Measurements from ENCODE around the gene PABPN1. TPM values are rescaled to one million over a fixed set of nuclear protein-coding genes. Genes with fewer than 3 reads are reported as not detected.
A peak's percentile ranks its signal among the peaks of the same experiment; 100 is the strongest.

The PABPN1 gene
- polyA plus RNA-seq, 1 donor from 2014 or later = 431 TPM

GRCh38 chr14:23349156-23349845, 28.0 kb downstream of the PABPN1 start:
- Histone ChIP-seq H4K20me1 (ENCODE audit: insufficient read depth) (no peaks in the 10 kb centered on the region), H3F3A (ENCODE audit: insufficient read depth, low read length, poor library complexity, severe bottlenecking) (no peaks in the 10 kb centered on the region), H3K4me2 (ENCODE audit: low read length) (no peak overlapping the region), H3K79me2 (replicated peaks; ENCODE audit: insufficient read depth, low read length) (no peaks in the 10 kb centered on the region), H3K4me3 (ENCODE audit: low read length) (no peak overlapping the region), H3K27ac (ENCODE audit: low read length) (no peak overlapping the region), H3K36me3 (ENCODE audit: insufficient read depth, low read length) (no peaks in the 10 kb centered on the region), H3K27me3 (ENCODE audit: insufficient read depth, low read depth, low read length) (no peaks in the 10 kb centered on the region), H3K9ac (ENCODE audit: low read length) (no peak overlapping the region), H3K9me2 (ENCODE audit: insufficient read depth, low read length) (no peaks in the 10 kb centered on the region), H3K9me3 (ENCODE audit: low read length) (no peaks in the 10 kb centered on the region), H2AFZ (ENCODE audit: low read depth, low read length) (no peak overlapping the region)
- TF ChIP-seq MXI1 (conservative IDR thresholded peaks at IDR 0.05; ENCODE audit: poor library complexity, severe bottlenecking) (no peak), SMC3 (conservative IDR thresholded peaks at IDR 0.05; ENCODE audit: poor library complexity) (no peak), TAF1 (IDR thresholded peaks at IDR 0.05; ENCODE audit: low read depth) (no peak), EP300 (conservative IDR thresholded peaks at IDR 0.05; ENCODE audit: poor library complexity, severe bottlenecking) (no peak), POLR2AphosphoS5 (IDR thresholded peaks at IDR 0.05) (no peak), EZH2 (IDR thresholded peaks at IDR 0.05; ENCODE audit: borderline replicate concordance, insufficient read depth, low read length, poor library complexity, severe bottlenecking) (no peak), RAD21 (conservative IDR thresholded peaks at IDR 0.05) (no peak)
- TF ChIP-seq, protein P1, sequence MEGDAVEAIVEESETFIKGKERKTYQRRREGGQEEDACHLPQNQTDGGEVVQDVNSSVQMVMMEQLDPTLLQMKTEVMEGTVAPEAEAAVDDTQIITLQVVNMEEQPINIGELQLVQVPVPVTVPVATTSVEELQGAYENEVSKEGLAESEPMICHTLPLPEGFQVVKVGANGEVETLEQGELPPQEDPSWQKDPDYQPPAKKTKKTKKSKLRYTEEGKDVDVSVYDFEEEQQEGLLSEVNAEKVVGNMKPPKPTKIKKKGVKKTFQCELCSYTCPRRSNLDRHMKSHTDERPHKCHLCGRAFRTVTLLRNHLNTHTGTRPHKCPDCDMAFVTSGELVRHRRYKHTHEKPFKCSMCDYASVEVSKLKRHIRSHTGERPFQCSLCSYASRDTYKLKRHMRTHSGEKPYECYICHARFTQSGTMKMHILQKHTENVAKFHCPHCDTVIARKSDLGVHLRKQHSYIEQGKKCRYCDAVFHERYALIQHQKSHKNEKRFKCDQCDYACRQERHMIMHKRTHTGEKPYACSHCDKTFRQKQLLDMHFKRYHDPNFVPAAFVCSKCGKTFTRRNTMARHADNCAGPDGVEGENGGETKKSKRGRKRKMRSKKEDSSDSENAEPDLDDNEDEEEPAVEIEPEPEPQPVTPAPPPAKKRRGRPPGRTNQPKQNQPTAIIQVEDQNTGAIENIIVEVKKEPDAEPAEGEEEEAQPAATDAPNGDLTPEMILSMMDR (IDR thresholded peaks at IDR 0.05; ENCODE audit: poor library complexity, severe bottlenecking) = no peak
- TF ChIP-seq, protein P2, sequence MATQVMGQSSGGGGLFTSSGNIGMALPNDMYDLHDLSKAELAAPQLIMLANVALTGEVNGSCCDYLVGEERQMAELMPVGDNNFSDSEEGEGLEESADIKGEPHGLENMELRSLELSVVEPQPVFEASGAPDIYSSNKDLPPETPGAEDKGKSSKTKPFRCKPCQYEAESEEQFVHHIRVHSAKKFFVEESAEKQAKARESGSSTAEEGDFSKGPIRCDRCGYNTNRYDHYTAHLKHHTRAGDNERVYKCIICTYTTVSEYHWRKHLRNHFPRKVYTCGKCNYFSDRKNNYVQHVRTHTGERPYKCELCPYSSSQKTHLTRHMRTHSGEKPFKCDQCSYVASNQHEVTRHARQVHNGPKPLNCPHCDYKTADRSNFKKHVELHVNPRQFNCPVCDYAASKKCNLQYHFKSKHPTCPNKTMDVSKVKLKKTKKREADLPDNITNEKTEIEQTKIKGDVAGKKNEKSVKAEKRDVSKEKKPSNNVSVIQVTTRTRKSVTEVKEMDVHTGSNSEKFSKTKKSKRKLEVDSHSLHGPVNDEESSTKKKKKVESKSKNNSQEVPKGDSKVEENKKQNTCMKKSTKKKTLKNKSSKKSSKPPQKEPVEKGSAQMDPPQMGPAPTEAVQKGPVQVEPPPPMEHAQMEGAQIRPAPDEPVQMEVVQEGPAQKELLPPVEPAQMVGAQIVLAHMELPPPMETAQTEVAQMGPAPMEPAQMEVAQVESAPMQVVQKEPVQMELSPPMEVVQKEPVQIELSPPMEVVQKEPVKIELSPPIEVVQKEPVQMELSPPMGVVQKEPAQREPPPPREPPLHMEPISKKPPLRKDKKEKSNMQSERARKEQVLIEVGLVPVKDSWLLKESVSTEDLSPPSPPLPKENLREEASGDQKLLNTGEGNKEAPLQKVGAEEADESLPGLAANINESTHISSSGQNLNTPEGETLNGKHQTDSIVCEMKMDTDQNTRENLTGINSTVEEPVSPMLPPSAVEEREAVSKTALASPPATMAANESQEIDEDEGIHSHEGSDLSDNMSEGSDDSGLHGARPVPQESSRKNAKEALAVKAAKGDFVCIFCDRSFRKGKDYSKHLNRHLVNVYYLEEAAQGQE (IDR thresholded peaks at IDR 0.05; ENCODE audit: borderline replicate concordance) = no peak

DNA sequence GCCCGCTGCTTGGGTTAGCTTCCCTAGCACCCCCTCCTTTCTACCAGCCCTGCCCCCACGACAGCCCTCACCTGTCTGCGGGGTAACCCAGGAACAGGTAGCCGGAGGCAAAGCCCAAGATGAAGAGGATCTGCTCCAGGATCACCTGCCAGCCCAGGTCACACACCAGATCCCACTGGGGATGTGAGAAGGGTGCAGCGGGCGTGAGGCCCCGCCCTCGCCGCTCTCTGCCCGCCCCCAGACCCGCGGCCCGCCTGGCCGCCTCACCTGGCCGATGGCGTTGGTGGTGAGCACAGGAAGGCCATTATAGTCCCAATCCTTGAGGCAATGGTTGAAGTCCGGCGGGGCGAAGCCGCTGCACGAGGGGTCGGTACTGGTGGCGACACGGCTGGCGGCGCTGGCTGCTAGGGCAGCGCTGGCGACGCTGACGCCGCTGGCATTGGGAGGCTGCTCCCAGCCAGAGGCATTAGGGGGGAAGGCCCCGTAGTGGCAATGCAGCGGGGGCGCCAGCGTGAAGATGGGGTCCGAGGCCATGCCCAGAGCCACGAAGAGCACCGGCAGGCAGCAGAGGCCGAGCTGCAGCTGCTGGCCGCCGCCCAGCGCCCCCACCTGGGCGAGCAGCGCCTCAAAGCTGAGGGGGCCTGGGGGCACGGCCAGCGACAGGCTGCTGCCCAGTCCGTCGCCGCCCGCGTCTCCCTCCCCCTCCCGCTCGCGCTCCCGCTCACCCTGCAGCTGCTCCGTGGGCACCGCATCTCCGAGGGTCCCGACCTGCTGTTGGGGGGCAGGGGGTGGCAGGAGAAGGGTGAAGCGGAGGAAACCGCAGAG, 30.6 kb downstream of the PABPN1 start:
- Histone ChIP-seq H3K79me2 (replicated peaks; ENCODE audit: insufficient read depth, low read length) (no peaks in the 10 kb centered on the region), H3K4me2 (ENCODE audit: low read length) (peak overlapping the region; percentile 87), H4K20me1 (ENCODE audit: insufficient read depth) (no peaks in the 10 kb centered on the region), H3K9ac (ENCODE audit: low read length) (peak overlapping the region; percentile 97), H3K27ac (ENCODE audit: low read length) (peak overlapping the region; percentile 93), H3F3A (ENCODE audit: insufficient read depth, low read length, poor library complexity, severe bottlenecking) (no peaks in the 10 kb centered on the region), H3K9me2 (ENCODE audit: insufficient read depth, low read length) (no peaks in the 10 kb centered on the region), H3K27me3 (ENCODE audit: insufficient read depth, low read depth, low read length) (no peaks in the 10 kb centered on the region), H3K9me3 (ENCODE audit: low read length) (no peaks in the 10 kb centered on the region), H2AFZ (ENCODE audit: low read depth, low read length) (peak overlapping the region; percentile 71), H3K4me3 (ENCODE audit: low read length) (peak overlapping the region; percentile 99), H3K36me3 (ENCODE audit: insufficient read depth, low read length) (no peaks in the 10 kb centered on the region)
- no peak for TF ChIP-seq SMC3 (conservative IDR thresholded peaks at IDR 0.05; ENCODE audit: poor library complexity)
- TF ChIP-seq, protein P1 (IDR thresholded peaks at IDR 0.05; ENCODE audit: poor library complexity, severe bottlenecking) = peak; percentile 50

Data from neural cell (in vitro differentiated cells).